Ovary (tissue), 9 donors: ENCODE measurements around the gene SBF2. TPM values are rescaled to one million over a fixed set of nuclear protein-coding genes. Genes with fewer than 3 reads are reported as not detected.
A peak's percentile ranks its signal among the peaks of the same experiment; 100 is the strongest.

Experiments used
- DNase-seq, 5 donors: peaks; one replicate each; pipeline ENCODE4 v3.0.0-alpha.2; 2019 to 2020
- H3K27ac ChIP-seq, 2 donors: fragments of 200-600 bp; one replicate each; pipeline versions ENCODE4 v1.5.1 to v1.8.0; 2019 to 2022
- H3K27me3 ChIP-seq: fragments of 200-600 bp; one replicate; pipeline ENCODE4 v1.8.0; 2022
- H3K36me3 ChIP-seq: fragments of 200-600 bp; sonication (generic); one replicate; pipeline ENCODE4 v1.5.1; 2019
- H3K4me1 ChIP-seq: one replicate; pipeline ENCODE4 v1.8.1; 2013; ENCODE audit warnings: mild to moderate bottlenecking, moderate library complexity; ENCODE audit not compliant: insufficient read depth
- H3K4me3 ChIP-seq: fragments of 200-600 bp; sonication (generic); one replicate; pipeline ENCODE4 v1.5.1; 2017
- H3K9me3 ChIP-seq, 2 donors: fragments of 200-600 bp in 1 of 2; sonication (generic) in 1 of 2; one replicate each; pipeline versions ENCODE4 v1.5.1 to v1.8.1; 2013 to 2019; ENCODE audit warnings: mild to moderate bottlenecking in 1 of 2, moderate library complexity in 1 of 2
- EP300 ChIP-seq: sonication (generic); formaldehyde crosslinking; IDR thresholded peaks from one replicate; pipeline ENCODE4 v1.6.1; 2017; ENCODE audit warnings: antibody characterized with exemption
- POLR2A ChIP-seq: fragments of 450-650 bp; IDR thresholded peaks from one replicate; pipeline ENCODE4 v1.6.1; 2017; ENCODE audit warnings: antibody characterized with exemption, mild to moderate bottlenecking, moderate library complexity
- WGBS, 3 donors: extraction: QIAGEN DNeasy Blood & Tissue Kit in 1 of 3; methylation state at CpG; one replicate each; pipeline versions ENCODE4 v1.1.5 to v1.1.7; 2013 to 2017; 5-methylcytosine and 5-hydroxymethylcytosine counted together
- intact Hi-C, 4 donors: fragments of 100-400 bp; cut with DNase I; formaldehyde crosslinking; loops; one replicate each; pipeline versions ENCODE4 v1.11.0 to v1.15.1; 2022 to 2023
- polyA plus RNA-seq, 2 donors: library from polyadenylated mRNA; stranded (reverse); fragments of 200-250 nt in 1 of 2; fragments of 350-450 nt in 1 of 2; fragmentation: Illumina TruSeq in 1 of 2; extraction: RNeasy Lipid Tissue Mini Kit (QIAGEN cat#74804) in 1 of 2; gene quantifications; one replicate each; pipeline ENCODE4 v1.2.3, GENCODE V29; 2013 to 2014
- total RNA-seq, 7 donors: library from RNA; depleted of rRNA in 2 of 7; stranded (reverse); fragments of >200 nt in 2 of 7; fragmentation: NEBNext Ultra II Directional in 3 of 7; extraction: Animal tissue kit (Norgen Biotek cat#: 25700) in 3 of 7; gene quantifications; one replicate each; pipeline versions ENCODE4 v1.1.0 to v1.2.4, GENCODE V29; 2016 to 2023
- TF ChIP-seq, protein P1 (sequence below), 3 donors: fragments of 450-650 bp in 2 of 3; fragments of 200-600 bp in 1 of 3; IDR thresholded peaks; one replicate each; pipeline versions ENCODE4 v1.5.1 to v1.8.0; 2016 to 2022; ENCODE audit warnings: antibody characterized with exemption in 3 of 3, mild to moderate bottlenecking in 1 of 3
- donor health status: DM: no; HTN: no; CAD: no; lungs with moderate emphysema.
- donor health status: DM: no; HTN: no; CAD: no.
- donor health status: Bipolar disorder and iron deficiency.
- donor health status: DM: yes; HTN: yes; CAD: no.
- donor health status: DM: no; HTN: no; CAD: no.
- donor health status: DM: yes; HTN: yes; CAD: no.

The SBF2 gene
- total and polyA plus RNA-seq, 9 donors: 27.4 to 77.5 (median 50.8) TPM

DNA sequence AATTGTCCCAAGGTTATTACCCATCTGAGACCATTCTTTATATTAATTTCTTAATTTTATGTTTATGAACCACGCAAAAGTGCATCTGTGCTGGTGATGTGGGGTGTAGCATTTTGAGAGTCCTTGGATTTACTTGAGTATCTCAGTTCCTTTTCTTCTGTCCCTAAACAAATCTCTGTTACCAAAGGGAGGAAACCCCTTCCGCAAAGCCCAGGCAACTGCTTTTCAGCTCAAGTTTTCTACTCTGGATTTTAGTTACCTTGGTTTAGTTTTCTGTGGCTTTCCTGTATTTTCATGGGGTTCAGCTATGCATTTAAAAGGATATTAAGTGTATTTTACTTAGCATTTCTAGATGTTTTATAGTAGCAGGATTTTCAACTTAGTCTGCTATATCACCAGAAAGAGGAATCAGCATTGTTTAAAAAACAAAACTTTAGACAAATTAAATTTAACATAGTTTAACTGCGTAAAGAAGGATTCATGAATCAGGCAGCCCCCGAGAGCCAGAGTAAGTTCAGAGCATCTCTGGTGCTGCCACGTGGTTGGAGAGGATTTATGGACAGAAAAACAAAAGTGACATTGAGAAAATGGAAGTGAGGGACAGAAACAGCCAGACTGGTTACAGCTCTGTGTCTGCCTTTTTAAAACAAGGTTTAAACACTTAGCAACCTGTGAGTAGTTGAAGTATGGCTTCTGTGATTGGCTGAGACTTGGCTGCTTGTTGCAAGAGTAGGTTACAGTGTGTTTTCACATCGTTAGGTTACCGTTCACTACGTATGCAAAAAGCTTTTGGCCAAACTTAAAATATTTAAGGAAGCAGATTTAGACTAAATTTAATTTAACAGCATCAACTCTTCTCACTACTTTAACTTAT lies 20.4 kb upstream of the SBF2 start:
- Histone ChIP-seq H3K27me3 (no peaks in the 10 kb centered on the region), H3K9me3 (no peaks in the 10 kb centered on the region), H3K27ac (no peak overlapping the region), H3K4me1 (peaks cover 8% of the 10 kb centered on the region), H3K36me3 (no peaks in the 10 kb centered on the region), H3K4me3 (no peak overlapping the region)
- no peak for TF ChIP-seq EP300
- TF ChIP-seq, protein P1, sequence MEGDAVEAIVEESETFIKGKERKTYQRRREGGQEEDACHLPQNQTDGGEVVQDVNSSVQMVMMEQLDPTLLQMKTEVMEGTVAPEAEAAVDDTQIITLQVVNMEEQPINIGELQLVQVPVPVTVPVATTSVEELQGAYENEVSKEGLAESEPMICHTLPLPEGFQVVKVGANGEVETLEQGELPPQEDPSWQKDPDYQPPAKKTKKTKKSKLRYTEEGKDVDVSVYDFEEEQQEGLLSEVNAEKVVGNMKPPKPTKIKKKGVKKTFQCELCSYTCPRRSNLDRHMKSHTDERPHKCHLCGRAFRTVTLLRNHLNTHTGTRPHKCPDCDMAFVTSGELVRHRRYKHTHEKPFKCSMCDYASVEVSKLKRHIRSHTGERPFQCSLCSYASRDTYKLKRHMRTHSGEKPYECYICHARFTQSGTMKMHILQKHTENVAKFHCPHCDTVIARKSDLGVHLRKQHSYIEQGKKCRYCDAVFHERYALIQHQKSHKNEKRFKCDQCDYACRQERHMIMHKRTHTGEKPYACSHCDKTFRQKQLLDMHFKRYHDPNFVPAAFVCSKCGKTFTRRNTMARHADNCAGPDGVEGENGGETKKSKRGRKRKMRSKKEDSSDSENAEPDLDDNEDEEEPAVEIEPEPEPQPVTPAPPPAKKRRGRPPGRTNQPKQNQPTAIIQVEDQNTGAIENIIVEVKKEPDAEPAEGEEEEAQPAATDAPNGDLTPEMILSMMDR (IDR thresholded peaks at IDR 0.05): no peak
- TF ChIP-seq POLR2A: no peak
- WGBS, 3 donors: 50 to 57% (median 57%) methylated on average over 8 of the region's 8 CpGs
- no peak for DNase-seq
- intact Hi-C loops: no loop called here

DNA sequence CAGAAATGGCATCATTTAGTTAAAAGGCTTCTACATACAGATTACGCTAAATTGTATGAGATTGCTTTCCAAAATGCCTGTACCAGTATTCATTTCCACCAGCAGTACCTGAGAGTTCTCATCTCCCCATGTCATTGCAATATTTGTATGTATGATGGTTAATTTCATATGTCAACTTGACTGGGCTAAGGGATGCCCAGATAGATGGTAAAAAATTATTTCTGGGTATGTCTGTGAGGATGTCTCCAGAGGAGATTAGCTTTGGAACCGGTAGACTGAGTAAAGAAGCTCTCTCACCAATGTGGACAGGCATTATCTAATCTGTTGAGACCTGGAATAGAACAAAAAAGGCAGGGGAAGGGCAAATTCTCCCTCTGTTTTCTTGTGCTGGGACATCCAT lies 17.8 kb upstream of the SBF2 start:
- H3K27ac ChIP-seq: no peak overlapping the region
- H3K9me3 ChIP-seq: no peaks in the 10 kb centered on the region
- no peaks in the 10 kb centered on the region for H3K36me3 ChIP-seq
- no peak for TF ChIP-seq POLR2A
- no peak for TF ChIP-seq EP300
- TF ChIP-seq, protein P1 (IDR thresholded peaks at IDR 0.05): no peak
- no peaks in the 10 kb centered on the region for H3K27me3 ChIP-seq
- 97 to 99% (median 98%) methylated on average over 2 of the region's 2 CpGs for WGBS, 3 donors
- DNase-seq: no peak
- H3K4me3 ChIP-seq: no peak overlapping the region
- peaks cover 5% of the 10 kb centered on the region for H3K4me1 ChIP-seq
- intact Hi-C loops: no loop called here

DNA sequence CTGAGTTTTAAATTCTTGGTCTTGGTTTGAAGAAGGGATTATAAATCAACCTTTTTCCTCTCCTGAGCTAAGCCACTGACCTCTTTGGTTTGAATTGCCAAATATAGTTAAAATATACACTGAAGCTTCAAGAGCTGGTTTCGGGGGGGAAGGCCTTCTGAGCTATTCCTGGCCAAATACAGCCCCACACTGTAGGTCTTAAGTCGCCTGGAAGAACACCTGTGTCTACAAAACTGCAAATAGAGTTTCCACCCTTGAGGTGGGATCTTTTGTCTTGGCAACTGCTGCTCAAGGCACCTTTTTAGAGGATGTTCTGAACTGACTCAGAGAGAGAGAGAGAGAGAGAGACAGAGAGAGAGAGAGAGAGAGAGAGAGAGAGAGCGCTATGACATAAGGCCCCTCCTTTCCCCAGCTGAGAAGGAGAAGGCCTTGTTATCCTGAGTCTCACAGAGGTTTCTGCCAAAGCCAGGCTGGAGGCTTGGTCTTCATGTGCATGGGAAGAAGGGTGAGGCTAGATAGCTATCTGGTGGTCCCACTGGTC lies 16.4 kb upstream of the SBF2 start:
- Histone ChIP-seq H3K36me3 (no peaks in the 10 kb centered on the region), H3K4me3 (no peak overlapping the region), H3K27me3 (no peaks in the 10 kb centered on the region), H3K9me3 (no peaks in the 10 kb centered on the region), H3K4me1 (peaks cover 5% of the 10 kb centered on the region), H3K27ac (no peak overlapping the region)
- WGBS, 3 donors: 77 to 96% (median 89%) methylated on average over 3 of the region's 3 CpGs
- no peak for DNase-seq
- TF ChIP-seq EP300 (no peak), POLR2A (no peak)
- TF ChIP-seq, protein P1 (IDR thresholded peaks at IDR 0.05): no peak
- intact Hi-C loops: no loop called here

DNA sequence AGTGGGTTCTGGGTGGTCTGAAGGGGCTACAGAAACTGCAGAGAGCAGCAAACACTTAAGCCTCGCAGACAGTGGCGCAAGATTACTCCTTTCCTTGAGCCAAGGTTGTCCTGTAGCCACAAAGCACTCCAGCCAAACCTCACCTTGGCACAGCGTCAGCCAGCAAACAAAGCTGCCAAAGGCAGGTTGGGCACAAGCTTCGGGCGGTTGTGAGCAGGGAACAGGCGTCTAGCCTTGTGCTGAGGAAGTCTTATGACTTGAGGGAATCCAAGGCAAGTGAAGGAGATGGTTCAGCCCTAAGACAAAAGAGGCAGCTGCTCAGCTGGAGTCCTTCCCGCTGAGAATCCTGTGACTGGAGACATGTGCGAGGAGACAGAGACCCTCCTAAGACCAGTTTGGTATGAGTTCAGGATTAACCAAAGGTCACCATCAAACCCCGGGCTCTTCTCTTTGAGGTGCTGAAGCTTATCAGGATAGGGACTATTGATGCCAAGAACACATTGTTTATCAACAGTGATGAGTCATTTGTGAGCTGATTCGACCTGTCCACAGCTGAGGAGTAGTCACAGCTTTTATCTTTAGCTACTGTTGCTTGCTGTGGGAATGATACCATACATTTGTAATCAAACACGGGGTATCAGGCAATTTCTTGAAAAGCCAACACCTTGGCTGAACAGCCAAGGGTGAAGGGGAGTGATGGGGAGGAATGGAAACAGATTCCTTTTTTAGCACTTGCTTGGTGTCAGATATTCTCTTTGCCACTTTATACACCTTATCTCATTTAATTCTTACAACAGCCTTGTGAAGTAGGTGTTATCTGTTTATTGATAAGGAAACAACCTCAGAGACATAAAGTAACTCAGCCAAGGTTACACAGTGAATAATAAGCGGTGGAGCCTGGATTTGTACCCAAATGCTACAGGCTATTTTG lies 15.4 kb upstream of the SBF2 start:
- WGBS, 3 donors: 32 to 35% (median 35%) methylated on average over 12 of the region's 12 CpGs
- no peaks in the 10 kb centered on the region for H3K36me3 ChIP-seq
- TF ChIP-seq POLR2A: no peak
- TF ChIP-seq, protein P1 (IDR thresholded peaks at IDR 0.05): no peak
- no peak for TF ChIP-seq EP300
- H3K4me1 ChIP-seq: peaks cover 6% of the 10 kb centered on the region
- H3K27ac ChIP-seq: no peak overlapping the region
- H3K4me3 ChIP-seq: no peak overlapping the region
- peak; percentile 54 to 73 (median 65) for DNase-seq
- no peaks in the 10 kb centered on the region for H3K9me3 ChIP-seq
- intact Hi-C loops: loop anchor here (5.0 to 10.0 kb wide), 6 partner anchors 102 to 697 kb away; no protein-coding TSS in a partner anchor
- no peaks in the 10 kb centered on the region for H3K27me3 ChIP-seq
